Left ventricle myocardium superior (tissue), 1 donor: ENCODE measurements around the gene CELF4. TPM values are rescaled to one million over a fixed set of nuclear protein-coding genes. Genes with fewer than 3 reads are reported as not detected.
"Not testable (repeated sequence)": the region's sequence is repeated elsewhere in the genome, so short reads cannot be mapped to it uniquely, and the experiment has no call there.

Experiments
- ATAC-seq: fragments of 200-7000 bp; cut with Tn5 transposase; one replicate; pipeline ENCODE4 v1.9.1; 2020; ENCODE audit warnings: mild to moderate bottlenecking, moderate library complexity
- DNase-seq: peaks from one replicate; pipeline ENCODE4 v3.0.0-alpha.2; 2020
- intact Hi-C: fragments of 100-400 bp; cut with micrococcal nuclease; formaldehyde crosslinking; loops from one replicate; pipeline ENCODE4 v1.11.0; 2022
- total RNA-seq: library from RNA; stranded (reverse); fragmentation: NEBNext Ultra II Directional; extraction: Animal tissue kit (Norgen Biotek cat#: 25700); gene quantifications from one replicate; pipeline ENCODE4 v1.2.1, GENCODE V29; 2021
- donor health status: DM: no; HTN: yes; CAD: no; lungs with severe emphysema.

The CELF4 gene
- total RNA-seq, 1 donor from 2014 or later: 0.52 TPM

GRCh38 chr18:37483221-37483971 lies 82.2 kb downstream of the CELF4 start:
- ATAC-seq: no peak
- DNase-seq: no peak
- intact Hi-C loops: no loop called here

- DNase-seq (no peak), ATAC-seq (no peak)
- intact Hi-C loops: no loop called here
Measured at GRCh38 chr18:37482433-37482832, 83.2 kb downstream of the CELF4 start.

GRCh38 chr18:37482002-37482401 lies 83.6 kb downstream of the CELF4 start:
- intact Hi-C loops: no loop called here
- no peak for DNase-seq
- ATAC-seq: no peak

- intact Hi-C loops: no loop called here
- ATAC-seq (no peak), DNase-seq (no peak)
Measured at GRCh38 chr18:37481491-37481890, 84.1 kb downstream of the CELF4 start.

GRCh38 chr18:37481072-37481471 lies 84.5 kb downstream of the CELF4 start:
- DNase-seq: no peak
- no peak for ATAC-seq
- intact Hi-C loops: no loop called here

GRCh38 chr18:37476611-37477295 lies 88.8 kb downstream of the CELF4 start:
- ATAC-seq: no peak
- intact Hi-C loops: loop anchor here (10.0 kb wide), 1 partner anchor 92 kb away; no protein-coding TSS in a partner anchor
- no peak for DNase-seq

GRCh38 chr18:37476182-37476581 lies 89.4 kb downstream of the CELF4 start:
- peak; percentile 23 for ATAC-seq
- intact Hi-C loops: loop anchor here (10.0 kb wide), 1 partner anchor 91 kb away; no protein-coding TSS in a partner anchor
- DNase-seq: peak; percentile 46

GRCh38 chr18:37473195-37473840 lies 92.3 kb downstream of the CELF4 start:
- intact Hi-C loops: loop anchor here (10.0 kb wide), 1 partner anchor 89 kb away; no protein-coding TSS in a partner anchor
- ATAC-seq (no peak), DNase-seq (no peak)

- intact Hi-C loops: loop anchor here (10.0 kb wide), 1 partner anchor 87 kb away; no protein-coding TSS in a partner anchor
- DNase-seq (no peak), ATAC-seq (no peak)
Measured at GRCh38 chr18:37471637-37472036, 94.0 kb downstream of the CELF4 start.

- ATAC-seq (no peak), DNase-seq (no peak)
- intact Hi-C loops: loop anchor here (10.0 kb wide), 1 partner anchor 86 kb away; no protein-coding TSS in a partner anchor
Measured at GRCh38 chr18:37470986-37471385, 94.6 kb downstream of the CELF4 start.

- DNase-seq: no peak
- intact Hi-C loops: no loop called here
- ATAC-seq: no peak
Measured at GRCh38 chr18:37467002-37467662, 98.5 kb downstream of the CELF4 start.

- DNase-seq: no peak
- ATAC-seq: no peak
- intact Hi-C loops: no loop called here
Measured at GRCh38 chr18:37465958-37466357, 99.6 kb downstream of the CELF4 start.

- DNase-seq (no peak), ATAC-seq (no peak)
- intact Hi-C loops: no loop called here
Measured at GRCh38 chr18:37464257-37464656, 101.3 kb downstream of the CELF4 start.

GRCh38 chr18:37461329-37461728 lies 104.3 kb downstream of the CELF4 start:
- intact Hi-C loops, DNase-seq, ATAC-seq: not testable (repeated sequence)

GRCh38 chr18:37460604-37461003 lies 105.0 kb downstream of the CELF4 start:
- ATAC-seq (no peak), DNase-seq (no peak)
- intact Hi-C loops: no loop called here

- intact Hi-C loops: no loop called here
- DNase-seq (no peak), ATAC-seq (no peak)
Measured at GRCh38 chr18:37458697-37459096, 106.9 kb downstream of the CELF4 start.

- no peak for DNase-seq
- no peak for ATAC-seq
- intact Hi-C loops: no loop called here
Measured at GRCh38 chr18:37457753-37458152, 107.8 kb downstream of the CELF4 start.

GRCh38 chr18:37457341-37457740 lies 108.3 kb downstream of the CELF4 start:
- no peak for DNase-seq
- intact Hi-C loops: no loop called here
- no peak for ATAC-seq

- DNase-seq (no peak), ATAC-seq (no peak)
- intact Hi-C loops: no loop called here
Measured at GRCh38 chr18:37456873-37457272, 108.7 kb downstream of the CELF4 start.
